Measurements from ENCODE around the gene ATF6.

GRCh38 chr1:161973924-161974845, 208.1 kb downstream of the ATF6 start:
- TF ChIP-seq CTCF (IDR thresholded peaks at IDR 0.05) (no peak), POLR2A (IDR thresholded peaks at IDR 0.05) (no peak)
